Forelimb muscle (tissue), 1 donor: ENCODE measurements around the gene CCNJL. TPM values are rescaled to one million over a fixed set of nuclear protein-coding genes. Genes with fewer than 3 reads are reported as not detected.

ENCODE experiments used
- DNase-seq: peaks from one replicate; pipeline ENCODE4 v3.0.0-alpha.2; 2013; ENCODE audit warnings: low read depth
- polyA plus RNA-seq: library from polyadenylated mRNA; unstranded; fragments of 120-200 nt; gene quantifications from one replicate; pipeline ENCODE4 v1.2.1, GENCODE V29; 2013; ENCODE audit not compliant: insufficient read length

The CCNJL gene
- polyA plus RNA-seq, 1 donor, result 4.8 TPM

GRCh38 chr5:160293386-160293785 is 19.0 kb downstream of the CCNJL start:
- DNase-seq, result no peak

GRCh38 chr5:160291467-160291866 is 20.9 kb downstream of the CCNJL start:
- DNase-seq, result no peak

- no peak for DNase-seq
These were observed 21.6 kb downstream of the CCNJL start for GRCh38 chr5:160290751-160291150.

GRCh38 chr5:160289721-160290120 is 22.6 kb downstream of the CCNJL start:
- DNase-seq, result no peak

GRCh38 chr5:160289356-160289651 is 23.1 kb downstream of the CCNJL start:
- no peak for DNase-seq

GRCh38 chr5:160287378-160288051 is 24.8 kb downstream of the CCNJL start:
- no peak for DNase-seq

GRCh38 chr5:160286947-160287346 is 25.4 kb downstream of the CCNJL start:
- DNase-seq, result no peak

- no peak for DNase-seq
These were observed 27.0 kb downstream of the CCNJL start for GRCh38 chr5:160285316-160285715.

GRCh38 chr5:160284291-160284873 is 28.0 kb downstream of the CCNJL start:
- no peak for DNase-seq

GRCh38 chr5:160281275-160281674 is 31.1 kb downstream of the CCNJL start:
- DNase-seq, result no peak

- DNase-seq, result no peak
These were observed 31.8 kb downstream of the CCNJL start for GRCh38 chr5:160280384-160281095.

- no peak for DNase-seq
These were observed 34.0 kb downstream of the CCNJL start for GRCh38 chr5:160278343-160278742.

- DNase-seq, result no peak
These were observed 37.9 kb downstream of the CCNJL start for GRCh38 chr5:160274483-160274931.

- DNase-seq, result no peak
These were observed 39.5 kb downstream of the CCNJL start for GRCh38 chr5:160272889-160273288.

- DNase-seq, result no peak
These were observed 40.1 kb downstream of the CCNJL start for GRCh38 chr5:160272264-160272663.

- DNase-seq, result no peak
These were observed 40.5 kb downstream of the CCNJL start for GRCh38 chr5:160271836-160272235.

- DNase-seq, result no peak
These were observed 41.0 kb downstream of the CCNJL start for GRCh38 chr5:160271396-160271795.

- DNase-seq, result no peak
These were observed 41.7 kb downstream of the CCNJL start for GRCh38 chr5:160270704-160271103.

- no peak for DNase-seq
These were observed 43.3 kb downstream of the CCNJL start for GRCh38 chr5:160269017-160269416.

- DNase-seq, result no peak
These were observed 44.2 kb downstream of the CCNJL start for GRCh38 chr5:160268121-160268520.

GRCh38 chr5:160266752-160267345 is 45.5 kb downstream of the CCNJL start:
- DNase-seq, result no peak

- DNase-seq, result no peak
These were observed 46.3 kb downstream of the CCNJL start for GRCh38 chr5:160266044-160266443.

- no peak for DNase-seq
These were observed 49.0 kb downstream of the CCNJL start for GRCh38 chr5:160263326-160263855.
